Liver (tissue), 3 donors: ENCODE measurements around the gene HDGFL3.
"Not testable (repeated sequence)": the region's sequence is repeated elsewhere in the genome, so short reads cannot be mapped to it uniquely, and the experiment has no call there.

Experiments
- ATF3 ChIP-seq: IDR thresholded peaks from 2 replicates; pipeline ENCODE4 v1.6.1; 2016; ENCODE audit warnings: antibody characterized with exemption
- CTCF ChIP-seq: fragments of 150-350 bp; IDR thresholded peaks from 2 replicates; pipeline ENCODE4 v1.5.1; 2017; ENCODE audit warnings: improper control_type of control experiment, low read depth, low read length; ENCODE audit not compliant: missing input control
- FOXA1 ChIP-seq: IDR thresholded peaks from 2 replicates; pipeline ENCODE4 v1.6.1; 2016; ENCODE audit warnings: antibody characterized with exemption
- GABPA ChIP-seq, 2 donors: IDR thresholded peaks in 1 of 2; conservative IDR thresholded peaks in 1 of 2; 2 replicates each; pipeline ENCODE4 v1.6.1; 2016; ENCODE audit warnings: antibody characterized with exemption in 2 of 2, mild to moderate bottlenecking in 1 of 2, moderate library complexity in 1 of 2
- HNF4A ChIP-seq, 2 donors: conservative IDR thresholded peaks; 2 replicates each; pipeline ENCODE4 v1.6.1; 2016; ENCODE audit warnings: antibody characterized with exemption in 2 of 2, mild to moderate bottlenecking in 2 of 2
- HNF4G ChIP-seq: IDR thresholded peaks from 2 replicates; pipeline ENCODE4 v1.6.1; 2016; ENCODE audit warnings: antibody characterized with exemption
- JUND ChIP-seq, 2 donors: IDR thresholded peaks; 2 replicates each; pipeline ENCODE4 v1.6.1; 2016; ENCODE audit warnings: antibody characterized with exemption in 2 of 2
- MAX ChIP-seq: IDR thresholded peaks from 2 replicates; pipeline ENCODE4 v1.6.1; 2016; ENCODE audit warnings: antibody characterized with exemption
- RAD21 ChIP-seq, 2 donors: IDR thresholded peaks; 2 replicates each; pipeline ENCODE4 v1.6.1; 2016; ENCODE audit warnings: antibody characterized with exemption in 2 of 2, mild to moderate bottlenecking in 2 of 2
- RXRA ChIP-seq, 2 donors: IDR thresholded peaks; 2 replicates each; pipeline ENCODE4 v1.6.1; 2017 to 2018; ENCODE audit warnings: antibody characterized with exemption in 2 of 2, mild to moderate bottlenecking in 1 of 2
- TAF1 ChIP-seq: conservative IDR thresholded peaks from 2 replicates; pipeline ENCODE4 v1.6.1; 2016; ENCODE audit warnings: antibody characterized with exemption, mild to moderate bottlenecking
- YY1 ChIP-seq: IDR thresholded peaks from 2 replicates; pipeline ENCODE4 v1.6.1; 2016; ENCODE audit warnings: antibody characterized with exemption, mild to moderate bottlenecking
- ZBTB33 ChIP-seq: IDR thresholded peaks from 2 replicates; pipeline ENCODE4 v1.6.1; 2016; ENCODE audit warnings: antibody characterized with exemption
- donor health status: healthy.
- donor health status: healthy.

GRCh38 chr15:83091965-83092308 lies 115.7 kb downstream of the HDGFL3 start:
- not testable (repeated sequence) for TF ChIP-seq CTCF; ATF3; HNF4G; MAX; JUND (IDR thresholded peaks at IDR 0.05); TAF1; RAD21 (IDR thresholded peaks at IDR 0.05); RXRA (IDR thresholded peaks at IDR 0.05); GABPA (IDR thresholded peaks at IDR 0.05 in 1 of 2, conservative IDR thresholded peaks at IDR 0.05 in 1 of 2); FOXA1; YY1; ZBTB33; HNF4A (conservative IDR thresholded peaks at IDR 0.05)
